Measurements from ENCODE around the gene PRKCZ. TPM values are rescaled to one million over a fixed set of nuclear protein-coding genes. Genes with fewer than 3 reads are reported as not detected.
A peak's percentile ranks its signal among the peaks of the same experiment; 100 is the strongest.

PRKCZ gene
- polyA plus RNA-seq, 1 of the 3 experiments (the other 2 are of a cell fraction), result 24.2 TPM

DNA sequence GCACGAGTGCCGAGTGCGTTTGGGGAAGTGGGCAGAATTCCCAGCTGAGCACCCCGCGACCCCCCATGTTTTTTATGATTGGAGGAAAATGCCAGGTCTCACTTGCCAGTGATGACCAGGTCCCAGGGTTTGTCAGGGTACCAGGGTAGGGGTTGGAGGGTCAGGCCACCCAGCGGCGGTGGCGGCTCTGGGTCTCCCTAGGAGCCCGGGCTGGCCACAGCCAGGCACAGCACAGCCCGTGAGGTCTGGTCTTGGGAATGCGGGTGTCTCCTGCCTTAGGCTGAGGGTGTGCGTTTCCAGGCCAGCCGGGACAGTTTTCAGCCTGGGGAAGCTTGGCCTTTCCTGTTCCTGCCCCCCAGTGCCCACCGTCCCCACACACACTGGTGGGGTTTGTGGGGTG lies 22.7 kb downstream of the PRKCZ start:
- Histone ChIP-seq H3K9ac (no peak overlapping the region), H3K4me3 (ENCODE audit: low read depth in 2 of 2, low read length in 1 of 2) (no peak overlapping the region), H3K79me2 (ENCODE audit: insufficient read depth) (0 out of 2 replicates have a peak, but pooled peaks cover 3% of the 10 kb centered on the region), H3K9me3 (0 out of 2 replicates have a peak, but pooled peaks cover 2% of the 10 kb centered on the region), H3K27me3 (ENCODE audit: insufficient read depth) (no peaks in the 10 kb centered on the region), H3K27ac (ENCODE audit: low read depth in 2 of 2, low read length in 1 of 2) (no peak overlapping the region; a peak in 1 of 4 replicates), H3K36me3 (replicated peaks in 1 of 2; ENCODE audit: control insufficient read depth in 1 of 2, insufficient read depth in 2 of 2, low read length in 1 of 2) (no peaks in the 10 kb centered on the region), H3K4me2 (peak overlapping the region; percentile 85; the same call in 1 of the 2 replicates), H2AFZ (ENCODE audit: low read depth) (no peak overlapping the region), H3F3A (replicated peaks; ENCODE audit: insufficient read depth) (no peaks in the 10 kb centered on the region), H4K20me1 (ENCODE audit: insufficient read depth) (no peaks in the 10 kb centered on the region), H3K4me1 (ENCODE audit: control insufficient read depth in 1 of 2, insufficient read depth in 2 of 2, low read depth in 1 of 2, low read length in 1 of 2) (peaks cover 0 to 20% of the 10 kb centered on the region in 2 experiments; a peak in 1 of 4 replicates), H3K9me2 (no peaks in the 10 kb centered on the region)
- no peak for TF ChIP-seq USF2 (IDR thresholded peaks at IDR 0.05; ENCODE audit: borderline replicate concordance, low read depth, low read length)
- no peak for TF ChIP-seq TAF1 (IDR thresholded peaks at IDR 0.05; ENCODE audit: borderline replicate concordance, low read depth, low read length)
- TF ChIP-seq MEF2A (IDR thresholded peaks at IDR 0.05; ENCODE audit: borderline replicate concordance, low read depth), result no peak
- TF ChIP-seq, protein P1, sequence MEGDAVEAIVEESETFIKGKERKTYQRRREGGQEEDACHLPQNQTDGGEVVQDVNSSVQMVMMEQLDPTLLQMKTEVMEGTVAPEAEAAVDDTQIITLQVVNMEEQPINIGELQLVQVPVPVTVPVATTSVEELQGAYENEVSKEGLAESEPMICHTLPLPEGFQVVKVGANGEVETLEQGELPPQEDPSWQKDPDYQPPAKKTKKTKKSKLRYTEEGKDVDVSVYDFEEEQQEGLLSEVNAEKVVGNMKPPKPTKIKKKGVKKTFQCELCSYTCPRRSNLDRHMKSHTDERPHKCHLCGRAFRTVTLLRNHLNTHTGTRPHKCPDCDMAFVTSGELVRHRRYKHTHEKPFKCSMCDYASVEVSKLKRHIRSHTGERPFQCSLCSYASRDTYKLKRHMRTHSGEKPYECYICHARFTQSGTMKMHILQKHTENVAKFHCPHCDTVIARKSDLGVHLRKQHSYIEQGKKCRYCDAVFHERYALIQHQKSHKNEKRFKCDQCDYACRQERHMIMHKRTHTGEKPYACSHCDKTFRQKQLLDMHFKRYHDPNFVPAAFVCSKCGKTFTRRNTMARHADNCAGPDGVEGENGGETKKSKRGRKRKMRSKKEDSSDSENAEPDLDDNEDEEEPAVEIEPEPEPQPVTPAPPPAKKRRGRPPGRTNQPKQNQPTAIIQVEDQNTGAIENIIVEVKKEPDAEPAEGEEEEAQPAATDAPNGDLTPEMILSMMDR (IDR thresholded peaks at IDR 0.05), result no peak
- ChIA-PET POLR2A (no interaction called here), CTCF (interaction anchor here (0.7 to 1.4 kb wide), 5 partner anchors 26 to 129 kb away, joined by 3 to 6 read pairs (median 3); no protein-coding TSS in a partner anchor)
- WGBS (ENCODE audit: low lambda C conversion rate), result 92% methylated on average over 6 of the region's 14 CpGs
- DNase-seq, result no peak

DNA sequence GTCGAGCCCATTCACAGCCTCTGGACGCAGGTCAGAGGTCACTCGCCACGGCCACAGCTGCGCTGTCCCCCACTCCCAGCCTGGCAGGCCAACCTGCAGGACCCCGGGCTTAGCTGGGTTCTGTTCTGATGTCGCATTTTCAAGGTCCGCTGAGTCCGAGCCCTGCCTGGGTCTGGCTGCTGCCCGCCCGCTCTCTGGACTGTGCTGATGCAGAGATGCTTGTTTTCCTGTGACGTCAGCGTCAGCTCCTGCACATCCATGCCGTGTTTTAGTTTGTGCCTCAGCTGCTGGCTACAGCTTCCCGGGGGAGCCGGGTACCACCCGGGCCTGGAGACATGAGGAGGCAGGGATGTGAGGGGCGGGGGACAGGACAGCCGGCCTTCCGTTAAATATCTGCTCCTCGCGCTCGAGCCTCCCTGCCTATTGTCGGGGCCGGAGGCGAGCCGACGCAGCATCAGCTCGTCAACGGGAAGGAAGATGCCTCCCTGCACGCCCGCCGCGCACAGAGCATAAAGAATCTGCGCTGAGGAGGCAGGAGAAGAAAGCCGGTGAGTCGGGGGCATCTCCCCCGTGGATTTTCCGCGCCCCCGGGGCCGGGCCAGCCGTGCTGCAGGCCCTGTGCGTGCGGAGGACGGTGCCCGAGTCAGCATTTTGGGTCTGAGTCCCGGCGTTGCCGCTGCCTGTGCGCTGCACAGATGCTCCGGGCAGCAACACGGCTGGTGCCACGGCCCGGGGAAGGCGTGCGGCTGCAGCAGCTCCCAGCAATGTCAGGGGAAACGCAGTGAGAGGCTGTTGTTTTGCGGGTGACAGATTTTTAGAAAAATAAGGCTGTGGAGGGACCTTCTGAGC lies 23.4 kb downstream of the PRKCZ start:
- H3K36me3 ChIP-seq (replicated peaks in 1 of 2; ENCODE audit: control insufficient read depth in 1 of 2, insufficient read depth in 2 of 2, low read length in 1 of 2), result no peaks in the 10 kb centered on the region
- H3K9me3 ChIP-seq, result 0 out of 2 replicates have a peak, but pooled peaks cover 8% of the 10 kb centered on the region
- peak overlapping the region; percentile 51; the same call in 1 of the 2 replicates for H3K9ac ChIP-seq
- H3F3A ChIP-seq (replicated peaks; ENCODE audit: insufficient read depth), result no peaks in the 10 kb centered on the region
- no peaks in the 10 kb centered on the region for H4K20me1 ChIP-seq (ENCODE audit: insufficient read depth)
- no peaks in the 10 kb centered on the region for H3K27me3 ChIP-seq (ENCODE audit: insufficient read depth)
- H3K4me2 ChIP-seq, result peak overlapping the region; percentile 85
- CTCF ChIA-PET, result interaction anchor here (0.7 to 1.4 kb wide), 5 partner anchors 27 to 129 kb away, joined by 3 to 6 read pairs (median 3); no protein-coding TSS in a partner anchor
- WGBS (ENCODE audit: low lambda C conversion rate), result 20% methylated on average over 36 of the region's 59 CpGs
- H3K27ac ChIP-seq (ENCODE audit: low read depth in 2 of 2, low read length in 1 of 2), result peak overlapping the region in 1 of 2 experiments; percentile 69; a peak in 2 of 4 replicates
- peak; percentile 98 for DNase-seq
- H3K4me1 ChIP-seq (ENCODE audit: control insufficient read depth in 1 of 2, insufficient read depth in 2 of 2, low read depth in 1 of 2, low read length in 1 of 2), result peaks cover 0 to 20% of the 10 kb centered on the region in 2 experiments; a peak in 1 of 4 replicates
- 0 out of 2 replicates have a peak, but pooled peaks cover 3% of the 10 kb centered on the region for H3K79me2 ChIP-seq (ENCODE audit: insufficient read depth)
- H3K9me2 ChIP-seq, result no peaks in the 10 kb centered on the region
- H2AFZ ChIP-seq (ENCODE audit: low read depth), result peak overlapping the region; percentile 82; the same call in 1 of the 2 replicates
- peak overlapping the region; percentile 62 to 63 for H3K4me3 ChIP-seq (ENCODE audit: low read depth in 2 of 2, low read length in 1 of 2)
- POLR2A ChIA-PET, result no interaction called here
- TF ChIP-seq GATA2 (CRISPR knock-in tag; IDR thresholded peaks at IDR 0.05) (0 out of 2 replicates have a peak, but pooled peaks have one; percentile 2), EP300 (IDR thresholded peaks at IDR 0.05; ENCODE audit: borderline replicate concordance in 1 of 2, low read depth in 1 of 2, low read length in 1 of 2) (0 out of 4 replicates have a peak, but pooled peaks of 1 of the 2 experiments have one; percentile 23), MXI1 (IDR thresholded peaks at IDR 0.05; ENCODE audit: low read depth, low read length) (peak; percentile 72; the same call in 1 of the 2 replicates), MAX (IDR thresholded peaks at IDR 0.05; ENCODE audit: low read depth) (peak; percentile 30; the same call in 1 of the 2 replicates), NFIC (IDR thresholded peaks at IDR 0.05; ENCODE audit: borderline replicate concordance) (no peak), POLR2AphosphoS5 (IDR thresholded peaks at IDR 0.05; ENCODE audit: low read depth, low read length) (no peak), RFX5 (IDR thresholded peaks at IDR 0.05; ENCODE audit: low read length) (peak; percentile 72), JUND (IDR thresholded peaks at IDR 0.05) (no peak; the same call in 1 of the 2 replicates), RAD21 (IDR thresholded peaks at IDR 0.05; ENCODE audit: low read length) (0 out of 2 replicates have a peak, but pooled peaks have one; percentile 18)
- TF ChIP-seq, protein P2, sequence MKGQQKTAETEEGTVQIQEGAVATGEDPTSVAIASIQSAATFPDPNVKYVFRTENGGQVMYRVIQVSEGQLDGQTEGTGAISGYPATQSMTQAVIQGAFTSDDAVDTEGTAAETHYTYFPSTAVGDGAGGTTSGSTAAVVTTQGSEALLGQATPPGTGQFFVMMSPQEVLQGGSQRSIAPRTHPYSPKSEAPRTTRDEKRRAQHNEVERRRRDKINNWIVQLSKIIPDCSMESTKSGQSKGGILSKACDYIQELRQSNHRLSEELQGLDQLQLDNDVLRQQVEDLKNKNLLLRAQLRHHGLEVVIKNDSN (IDR thresholded peaks at IDR 0.05; ENCODE audit: borderline replicate concordance, low read depth), result 0 out of 2 replicates have a peak, but pooled peaks have one; percentile 5
- TF ChIP-seq, protein P1 (IDR thresholded peaks at IDR 0.05), result no peak
- TF ChIP-seq, protein P3, sequence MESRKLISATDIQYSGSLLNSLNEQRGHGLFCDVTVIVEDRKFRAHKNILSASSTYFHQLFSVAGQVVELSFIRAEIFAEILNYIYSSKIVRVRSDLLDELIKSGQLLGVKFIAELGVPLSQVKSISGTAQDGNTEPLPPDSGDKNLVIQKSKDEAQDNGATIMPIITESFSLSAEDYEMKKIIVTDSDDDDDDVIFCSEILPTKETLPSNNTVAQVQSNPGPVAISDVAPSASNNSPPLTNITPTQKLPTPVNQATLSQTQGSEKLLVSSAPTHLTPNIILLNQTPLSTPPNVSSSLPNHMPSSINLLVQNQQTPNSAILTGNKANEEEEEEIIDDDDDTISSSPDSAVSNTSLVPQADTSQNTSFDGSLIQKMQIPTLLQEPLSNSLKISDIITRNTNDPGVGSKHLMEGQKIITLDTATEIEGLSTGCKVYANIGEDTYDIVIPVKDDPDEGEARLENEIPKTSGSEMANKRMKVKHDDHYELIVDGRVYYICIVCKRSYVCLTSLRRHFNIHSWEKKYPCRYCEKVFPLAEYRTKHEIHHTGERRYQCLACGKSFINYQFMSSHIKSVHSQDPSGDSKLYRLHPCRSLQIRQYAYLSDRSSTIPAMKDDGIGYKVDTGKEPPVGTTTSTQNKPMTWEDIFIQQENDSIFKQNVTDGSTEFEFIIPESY (IDR thresholded peaks at IDR 0.05; ENCODE audit: borderline replicate concordance, low read depth), result no peak

Data from SK-N-SH (cell line).